HEK293 (cell line): ENCODE results near the gene PHF21A.

Source experiments
- KLF9 ChIP-seq: fragments of 450-650 bp; formaldehyde crosslinking; IDR thresholded peaks from 2 replicates; pipeline ENCODE4 v1.5.1; 2016; ENCODE audit warnings: missing biosample characterization, missing genetic modification characterization, low read depth
- ZBTB21 ChIP-seq: fragments of 450-650 bp; formaldehyde crosslinking; IDR thresholded peaks from 2 replicates; pipeline ENCODE4 v1.5.1; 2017; ENCODE audit warnings: missing biosample characterization, missing genetic modification characterization
- ZNF121 ChIP-seq: fragments of 450-650 bp; formaldehyde crosslinking; IDR thresholded peaks from 2 replicates; pipeline ENCODE4 v1.5.1; 2016; ENCODE audit warnings: missing biosample characterization, missing genetic modification characterization
- ZNF138 ChIP-seq: fragments of 450-650 bp; formaldehyde crosslinking; IDR thresholded peaks from 2 replicates; pipeline ENCODE4 v1.5.1; 2016; ENCODE audit warnings: missing biosample characterization, missing genetic modification characterization, borderline replicate concordance
- ZNF175 ChIP-seq: fragments of 450-650 bp; formaldehyde crosslinking; IDR thresholded peaks from 2 replicates; pipeline ENCODE4 v1.5.1; 2016; ENCODE audit warnings: missing biosample characterization, missing genetic modification characterization
- ZNF221 ChIP-seq: fragments of 450-650 bp; formaldehyde crosslinking; IDR thresholded peaks from 2 replicates; pipeline ENCODE4 v1.5.1; 2017; ENCODE audit warnings: missing biosample characterization, missing genetic modification characterization, borderline replicate concordance
- ZNF239 ChIP-seq: fragments of 450-650 bp; formaldehyde crosslinking; IDR thresholded peaks from 2 replicates; pipeline ENCODE4 v1.5.1; 2016; ENCODE audit warnings: missing biosample characterization, missing genetic modification characterization
- ZNF274 ChIP-seq, 2 experiments: fragments of 200-500 bp in 1 of 2; fragments of 450-650 bp in 1 of 2; sonication (Bioruptor generic) in 1 of 2; formaldehyde crosslinking in 1 of 2; IDR thresholded peaks; 2 replicates each; pipeline versions ENCODE4 v1.5.1 to v1.6.1; 2014 to 2016; ENCODE audit warnings: borderline replicate concordance in 1 of 2, inconsistent platforms in 1 of 2, low read length in 1 of 2, missing biosample characterization in 1 of 2, missing genetic modification characterization in 1 of 2
- ZNF335 ChIP-seq: fragments of 450-650 bp; formaldehyde crosslinking; conservative IDR thresholded peaks from 2 replicates; pipeline ENCODE4 v1.5.1; 2016; ENCODE audit warnings: missing biosample characterization, missing genetic modification characterization
- ZNF473 ChIP-seq: fragments of 450-650 bp; formaldehyde crosslinking; IDR thresholded peaks from 2 replicates; pipeline ENCODE4 v1.5.1; 2017; ENCODE audit warnings: missing biosample characterization, missing genetic modification characterization
- ZNF548 ChIP-seq: fragments of 450-650 bp; formaldehyde crosslinking; IDR thresholded peaks from 2 replicates; pipeline ENCODE4 v1.5.1; 2016; ENCODE audit warnings: missing biosample characterization, missing genetic modification characterization
- ZNF677 ChIP-seq: fragments of 450-650 bp; IDR thresholded peaks from 2 replicates; pipeline ENCODE4 v1.5.0; 2018; ENCODE audit warnings: missing biosample characterization, mild to moderate bottlenecking, missing genetic modification characterization, moderate library complexity
- TF ChIP-seq, protein P1 (sequence below): fragments of 450-650 bp; formaldehyde crosslinking; IDR thresholded peaks from 2 replicates; pipeline ENCODE4 v1.5.1; 2016; ENCODE audit warnings: missing biosample characterization, missing genetic modification characterization
- TF ChIP-seq, protein P2 (sequence below): fragments of 450-650 bp; formaldehyde crosslinking; IDR thresholded peaks from 2 replicates; pipeline ENCODE4 v1.5.1; 2016; ENCODE audit warnings: missing biosample characterization, missing genetic modification characterization

DNA sequence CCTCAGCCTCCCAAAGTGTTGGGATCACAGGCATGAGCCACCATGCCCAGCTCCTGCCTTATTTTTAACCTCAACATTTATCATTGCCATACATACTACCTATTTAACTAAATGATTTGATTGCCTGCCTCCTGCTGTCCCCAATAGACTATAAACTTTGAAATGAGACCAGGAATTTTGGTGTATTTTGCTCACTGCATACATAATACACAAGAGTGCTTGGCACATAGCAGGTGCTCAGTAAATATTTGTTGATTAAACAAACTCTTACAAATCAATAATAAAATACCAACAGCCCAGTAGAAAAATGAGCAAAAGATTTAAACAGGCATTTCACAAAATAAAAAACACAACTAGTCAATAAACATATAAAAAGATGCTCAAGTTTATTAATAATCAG, 49.5 kb upstream of the PHF21A start:
- TF ChIP-seq, protein P1, sequence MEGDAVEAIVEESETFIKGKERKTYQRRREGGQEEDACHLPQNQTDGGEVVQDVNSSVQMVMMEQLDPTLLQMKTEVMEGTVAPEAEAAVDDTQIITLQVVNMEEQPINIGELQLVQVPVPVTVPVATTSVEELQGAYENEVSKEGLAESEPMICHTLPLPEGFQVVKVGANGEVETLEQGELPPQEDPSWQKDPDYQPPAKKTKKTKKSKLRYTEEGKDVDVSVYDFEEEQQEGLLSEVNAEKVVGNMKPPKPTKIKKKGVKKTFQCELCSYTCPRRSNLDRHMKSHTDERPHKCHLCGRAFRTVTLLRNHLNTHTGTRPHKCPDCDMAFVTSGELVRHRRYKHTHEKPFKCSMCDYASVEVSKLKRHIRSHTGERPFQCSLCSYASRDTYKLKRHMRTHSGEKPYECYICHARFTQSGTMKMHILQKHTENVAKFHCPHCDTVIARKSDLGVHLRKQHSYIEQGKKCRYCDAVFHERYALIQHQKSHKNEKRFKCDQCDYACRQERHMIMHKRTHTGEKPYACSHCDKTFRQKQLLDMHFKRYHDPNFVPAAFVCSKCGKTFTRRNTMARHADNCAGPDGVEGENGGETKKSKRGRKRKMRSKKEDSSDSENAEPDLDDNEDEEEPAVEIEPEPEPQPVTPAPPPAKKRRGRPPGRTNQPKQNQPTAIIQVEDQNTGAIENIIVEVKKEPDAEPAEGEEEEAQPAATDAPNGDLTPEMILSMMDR (tag by site-specific recombination) = no peak
- TF ChIP-seq ZNF473 (no peak), ZNF175 (tag by site-specific recombination) (no peak), ZNF121 (tag by site-specific recombination) (no peak), ZNF274 (IDR thresholded peaks at IDR 0.05; ENCODE audit: low read length) (no peak), ZNF274 (tag by site-specific recombination; IDR thresholded peaks at IDR 0.05; ENCODE audit: borderline replicate concordance) (no peak), ZBTB21 (tag by site-specific recombination) (no peak), ZNF548 (tag by site-specific recombination) (no peak), ZNF335 (tag by site-specific recombination) (no peak), ZNF677 (no peak), ZNF138 (tag by site-specific recombination) (no peak), ZNF221 (tag by site-specific recombination) (no peak), KLF9 (no peak), ZNF239 (tag by site-specific recombination) (no peak)
- TF ChIP-seq, protein P2, sequence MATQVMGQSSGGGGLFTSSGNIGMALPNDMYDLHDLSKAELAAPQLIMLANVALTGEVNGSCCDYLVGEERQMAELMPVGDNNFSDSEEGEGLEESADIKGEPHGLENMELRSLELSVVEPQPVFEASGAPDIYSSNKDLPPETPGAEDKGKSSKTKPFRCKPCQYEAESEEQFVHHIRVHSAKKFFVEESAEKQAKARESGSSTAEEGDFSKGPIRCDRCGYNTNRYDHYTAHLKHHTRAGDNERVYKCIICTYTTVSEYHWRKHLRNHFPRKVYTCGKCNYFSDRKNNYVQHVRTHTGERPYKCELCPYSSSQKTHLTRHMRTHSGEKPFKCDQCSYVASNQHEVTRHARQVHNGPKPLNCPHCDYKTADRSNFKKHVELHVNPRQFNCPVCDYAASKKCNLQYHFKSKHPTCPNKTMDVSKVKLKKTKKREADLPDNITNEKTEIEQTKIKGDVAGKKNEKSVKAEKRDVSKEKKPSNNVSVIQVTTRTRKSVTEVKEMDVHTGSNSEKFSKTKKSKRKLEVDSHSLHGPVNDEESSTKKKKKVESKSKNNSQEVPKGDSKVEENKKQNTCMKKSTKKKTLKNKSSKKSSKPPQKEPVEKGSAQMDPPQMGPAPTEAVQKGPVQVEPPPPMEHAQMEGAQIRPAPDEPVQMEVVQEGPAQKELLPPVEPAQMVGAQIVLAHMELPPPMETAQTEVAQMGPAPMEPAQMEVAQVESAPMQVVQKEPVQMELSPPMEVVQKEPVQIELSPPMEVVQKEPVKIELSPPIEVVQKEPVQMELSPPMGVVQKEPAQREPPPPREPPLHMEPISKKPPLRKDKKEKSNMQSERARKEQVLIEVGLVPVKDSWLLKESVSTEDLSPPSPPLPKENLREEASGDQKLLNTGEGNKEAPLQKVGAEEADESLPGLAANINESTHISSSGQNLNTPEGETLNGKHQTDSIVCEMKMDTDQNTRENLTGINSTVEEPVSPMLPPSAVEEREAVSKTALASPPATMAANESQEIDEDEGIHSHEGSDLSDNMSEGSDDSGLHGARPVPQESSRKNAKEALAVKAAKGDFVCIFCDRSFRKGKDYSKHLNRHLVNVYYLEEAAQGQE (tag by site-specific recombination) = no peak
